ENCODE results near the gene CHD6. TPM values are rescaled to one million over a fixed set of nuclear protein-coding genes. Genes with fewer than 3 reads are reported as not detected.

CHD6 gene
- total RNA-seq, 1 experiment from 2014 or later, result 26.6 TPM

DNA sequence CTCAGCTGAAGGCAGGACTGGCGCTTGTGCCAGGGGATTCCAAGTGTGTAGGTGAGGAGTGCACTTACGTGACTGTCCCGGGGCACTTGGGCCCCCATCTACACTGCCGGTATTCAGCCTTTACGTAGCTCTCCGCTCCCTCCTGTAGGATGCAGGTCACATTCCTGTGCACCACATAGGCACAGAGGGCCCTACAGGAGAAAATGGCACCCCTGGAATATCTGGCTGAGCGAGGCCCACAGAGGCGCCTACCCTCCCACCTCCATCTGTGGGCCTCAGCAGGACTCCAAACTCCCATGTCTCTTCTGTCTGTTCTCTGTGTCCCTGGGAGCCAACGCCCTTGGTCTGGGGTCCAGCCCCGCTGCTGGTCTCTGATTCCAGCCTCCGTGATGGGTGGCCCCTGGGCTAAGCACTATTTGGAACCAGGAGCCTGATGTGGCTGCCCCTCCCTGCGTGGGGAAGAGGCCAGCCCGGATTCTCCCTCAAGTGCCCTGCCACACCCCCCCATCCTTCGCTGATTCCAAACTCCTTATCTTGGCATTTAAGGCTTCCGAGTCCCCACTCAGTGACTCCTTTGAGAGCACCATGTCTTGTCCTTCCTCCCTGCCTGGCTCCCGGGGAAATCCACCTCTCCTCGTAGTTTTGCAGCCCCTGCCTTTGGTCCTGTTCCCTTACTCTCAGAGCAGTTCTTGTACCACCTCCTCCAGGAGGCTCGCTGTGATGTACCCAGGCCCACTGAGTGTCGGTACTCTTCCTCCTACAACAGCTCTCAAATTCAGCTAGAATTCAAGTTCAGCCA is 253.0 kb downstream of the CHD6 start:
- RAD21 ChIA-PET (ENCODE audit: low non-redundant PET in 1 of 2, low total read pairs in 2 of 2, uncharacterized antibody in 2 of 2, unreplicated experiment in 2 of 2), result no interaction called here
- H3K4me1 ChIP-seq (ENCODE audit: control insufficient read depth in 1 of 2, insufficient read depth in 2 of 2, low read length in 2 of 2), result no peaks in the 10 kb centered on the region
- intact Hi-C loops (cut with micrococcal nuclease), result no loop called here
- H2AFZ ChIP-seq (ENCODE audit: low read depth, low read length, poor library complexity, severe bottlenecking), result no peak overlapping the region
- H3K27ac ChIP-seq (ENCODE audit: low read depth, low read length), result no peak overlapping the region
- no peaks in the 10 kb centered on the region for H3K9me3 ChIP-seq (ENCODE audit: control insufficient read depth in 1 of 2, insufficient read depth in 1 of 2, low read depth in 1 of 2, low read length in 2 of 2)
- H4K20me1 ChIP-seq (ENCODE audit: insufficient read depth), result no peaks in the 10 kb centered on the region
- no peaks in the 10 kb centered on the region for H3K27me3 ChIP-seq (ENCODE audit: insufficient read depth, low read length)
- no peak overlapping the region for H3K9ac ChIP-seq (ENCODE audit: low read length)
- CTCF ChIA-PET, result no interaction called here
- DNase-seq (ENCODE audit: low read depth, low spot score) (no peak), ATAC-seq (no peak)
- POLR2A ChIA-PET, result no interaction called here
- TF ChIP-seq, protein P1, sequence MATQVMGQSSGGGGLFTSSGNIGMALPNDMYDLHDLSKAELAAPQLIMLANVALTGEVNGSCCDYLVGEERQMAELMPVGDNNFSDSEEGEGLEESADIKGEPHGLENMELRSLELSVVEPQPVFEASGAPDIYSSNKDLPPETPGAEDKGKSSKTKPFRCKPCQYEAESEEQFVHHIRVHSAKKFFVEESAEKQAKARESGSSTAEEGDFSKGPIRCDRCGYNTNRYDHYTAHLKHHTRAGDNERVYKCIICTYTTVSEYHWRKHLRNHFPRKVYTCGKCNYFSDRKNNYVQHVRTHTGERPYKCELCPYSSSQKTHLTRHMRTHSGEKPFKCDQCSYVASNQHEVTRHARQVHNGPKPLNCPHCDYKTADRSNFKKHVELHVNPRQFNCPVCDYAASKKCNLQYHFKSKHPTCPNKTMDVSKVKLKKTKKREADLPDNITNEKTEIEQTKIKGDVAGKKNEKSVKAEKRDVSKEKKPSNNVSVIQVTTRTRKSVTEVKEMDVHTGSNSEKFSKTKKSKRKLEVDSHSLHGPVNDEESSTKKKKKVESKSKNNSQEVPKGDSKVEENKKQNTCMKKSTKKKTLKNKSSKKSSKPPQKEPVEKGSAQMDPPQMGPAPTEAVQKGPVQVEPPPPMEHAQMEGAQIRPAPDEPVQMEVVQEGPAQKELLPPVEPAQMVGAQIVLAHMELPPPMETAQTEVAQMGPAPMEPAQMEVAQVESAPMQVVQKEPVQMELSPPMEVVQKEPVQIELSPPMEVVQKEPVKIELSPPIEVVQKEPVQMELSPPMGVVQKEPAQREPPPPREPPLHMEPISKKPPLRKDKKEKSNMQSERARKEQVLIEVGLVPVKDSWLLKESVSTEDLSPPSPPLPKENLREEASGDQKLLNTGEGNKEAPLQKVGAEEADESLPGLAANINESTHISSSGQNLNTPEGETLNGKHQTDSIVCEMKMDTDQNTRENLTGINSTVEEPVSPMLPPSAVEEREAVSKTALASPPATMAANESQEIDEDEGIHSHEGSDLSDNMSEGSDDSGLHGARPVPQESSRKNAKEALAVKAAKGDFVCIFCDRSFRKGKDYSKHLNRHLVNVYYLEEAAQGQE (IDR thresholded peaks at IDR 0.05; ENCODE audit: low read depth), result no peak
- no peak for TF ChIP-seq POLR2AphosphoS5 (IDR thresholded peaks at IDR 0.05; ENCODE audit: low read depth, low read length)
- no peak for TF ChIP-seq EGR1 (IDR thresholded peaks at IDR 0.05; ENCODE audit: low read depth)
- TF ChIP-seq SP1 (IDR thresholded peaks at IDR 0.05; ENCODE audit: low read depth), result no peak
- TF ChIP-seq JUND (IDR thresholded peaks at IDR 0.05), result no peak
- H3K79me2 ChIP-seq (ENCODE audit: insufficient read depth, low read length), result no peaks in the 10 kb centered on the region
- H3K9me2 ChIP-seq (ENCODE audit: insufficient read depth), result no peaks in the 10 kb centered on the region
- BruUV-seq (replicated peaks), result no TSS peak
- H3K36me3 ChIP-seq (ENCODE audit: control insufficient read depth in 1 of 2, insufficient read depth in 2 of 2, low read length in 2 of 2), result no peaks in the 10 kb centered on the region
- H3K4me3 ChIP-seq (replicated peaks in 1 of 2; ENCODE audit: low read depth in 1 of 2, low read length in 2 of 2), result no peak overlapping the region
- no peak overlapping the region for H3K4me2 ChIP-seq (ENCODE audit: low read length)

Data from HCT116 (cell line).